ENCODE results near the gene FAM131C. TPM values are rescaled to one million over a fixed set of nuclear protein-coding genes. Genes with fewer than 3 reads are reported as not detected.

FAM131C gene
- polyA plus RNA-seq, 3 donors from 2014 or later, result not detected

- no peak for DNase-seq
- Mint-ChIP-seq H3K27ac (peak overlapping the region in 1 of 6 donors; percentile 7), H3K4me3 (peak overlapping the region in 1 of 5 donors; percentile 6), H3K4me1 (peaks cover 7% of the 10 kb centered on the region in 2 donors), H3K36me3 (no peaks in the 10 kb centered on the region), H3K27me3 (ENCODE audit: low read depth in 3 of 3) (peaks cover 0 to 3% (median 2%) of the 10 kb centered on the region in 3 donors), H3K9me3 (no peaks in the 10 kb centered on the region)
Measured at GRCh38 chr1:16013908-16014258, 59.6 kb downstream of the FAM131C start.

- no peaks in the 10 kb centered on the region for H3K36me3 Mint-ChIP-seq
- H3K4me3 Mint-ChIP-seq, result peak overlapping the region in 3 of 5 donors; percentile 20 to 35 (median 26)
- peaks cover 7% of the 10 kb centered on the region in 2 donors for H3K4me1 Mint-ChIP-seq
- H3K27ac Mint-ChIP-seq, result peak overlapping the region in 2 of 6 donors; percentile 7 to 24
- DNase-seq, result peak; percentile 24 to 26 (median 24)
- no peaks in the 10 kb centered on the region for H3K9me3 Mint-ChIP-seq
- H3K27me3 Mint-ChIP-seq (ENCODE audit: low read depth in 3 of 3), result peaks cover 0 to 3% (median 2%) of the 10 kb centered on the region in 3 donors
Measured at GRCh38 chr1:16013220-16013907, 60.1 kb downstream of the FAM131C start.

GRCh38 chr1:16012590-16013219, 60.7 kb downstream of the FAM131C start:
- H3K4me1 Mint-ChIP-seq, result peaks cover 7% of the 10 kb centered on the region in 2 donors
- H3K36me3 Mint-ChIP-seq, result no peaks in the 10 kb centered on the region
- H3K27ac Mint-ChIP-seq, result peak overlapping the region in 3 of 6 donors; percentile 30 to 53 (median 31)
- DNase-seq, result peak; percentile 25 to 39 (median 33)
- H3K9me3 Mint-ChIP-seq, result no peaks in the 10 kb centered on the region
- H3K27me3 Mint-ChIP-seq (ENCODE audit: low read depth in 3 of 3), result peaks cover 1 to 3% (median 2%) of the 10 kb centered on the region in 3 donors
- H3K4me3 Mint-ChIP-seq, result peak overlapping the region; percentile 50 to 66 (median 57)

GRCh38 chr1:16011936-16012589, 61.4 kb downstream of the FAM131C start:
- Mint-ChIP-seq H3K4me1 (peaks cover 7% of the 10 kb centered on the region in 2 donors), H3K9me3 (no peaks in the 10 kb centered on the region), H3K36me3 (no peaks in the 10 kb centered on the region), H3K27me3 (ENCODE audit: low read depth in 3 of 3) (peaks cover 1 to 3% (median 2%) of the 10 kb centered on the region in 3 donors), H3K4me3 (peak overlapping the region; percentile 50 to 66 (median 57)), H3K27ac (peak overlapping the region in 3 of 6 donors; percentile 30 to 53 (median 31))
- no peak for DNase-seq

GRCh38 chr1:16010837-16011236, 62.6 kb downstream of the FAM131C start:
- no peaks in the 10 kb centered on the region for H3K36me3 Mint-ChIP-seq
- H3K9me3 Mint-ChIP-seq, result no peaks in the 10 kb centered on the region
- H3K4me3 Mint-ChIP-seq, result no peak overlapping the region
- H3K4me1 Mint-ChIP-seq, result peaks cover 7% of the 10 kb centered on the region in 2 donors
- no peak overlapping the region for H3K27ac Mint-ChIP-seq
- no peak for DNase-seq
- peaks cover 1 to 6% (median 2%) of the 10 kb centered on the region in 3 donors for H3K27me3 Mint-ChIP-seq (ENCODE audit: low read depth in 3 of 3)

GRCh38 chr1:16009678-16010077, 63.8 kb downstream of the FAM131C start:
- Mint-ChIP-seq H3K4me1 (peaks cover 7% of the 10 kb centered on the region in 2 donors), H3K4me3 (no peak overlapping the region), H3K9me3 (no peaks in the 10 kb centered on the region), H3K36me3 (no peaks in the 10 kb centered on the region), H3K27ac (peak overlapping the region in 1 of 6 donors; percentile 45), H3K27me3 (ENCODE audit: low read depth in 3 of 3) (peaks cover 1 to 6% (median 2%) of the 10 kb centered on the region in 3 donors)
- DNase-seq, result no peak

- Mint-ChIP-seq H3K27me3 (ENCODE audit: low read depth in 3 of 3) (peaks cover 1 to 6% (median 2%) of the 10 kb centered on the region in 3 donors), H3K4me1 (peaks cover 7% of the 10 kb centered on the region in 2 donors), H3K36me3 (no peaks in the 10 kb centered on the region), H3K9me3 (no peaks in the 10 kb centered on the region), H3K27ac (no peak overlapping the region), H3K4me3 (no peak overlapping the region)
- DNase-seq, result peak; percentile 65 to 69 (median 67)
Measured at GRCh38 chr1:16009030-16009460, 64.4 kb downstream of the FAM131C start.

Other genes with a start within 250 kb of the FAM131C start
- 10 to 100 TPM in 1 of 3 donors, 1 to 10 TPM in 2; 1.2 to 46.0 (median 6.0) TPM for gene SPEN, start 225.9 kb downstream of the FAM131C start, polyA plus RNA-seq
- gene ZBTB17, start 97.5 kb downstream of the FAM131C start, polyA plus RNA-seq, result 10 to 100 TPM in 1 of 3 donors, 1 to 10 TPM in 2; 6.1 to 21.4 (median 7.0) TPM
- not detected for gene SRARP, start 69.4 kb downstream of the FAM131C start, polyA plus RNA-seq
- not detected for gene HSPB7, start 55.6 kb downstream of the FAM131C start, polyA plus RNA-seq
- not detected for gene CLCNKA, start 51.6 kb downstream of the FAM131C start, polyA plus RNA-seq
- gene CLCNKB, start 29.9 kb downstream of the FAM131C start, polyA plus RNA-seq, result not detected
- gene EPHA2, start 82.4 kb upstream of the FAM131C start, polyA plus RNA-seq, result not detected
- 10 to 100 TPM in 2 of 3 donors, 1 to 10 TPM in 1; 6.1 to 14.3 (median 14.0) TPM for gene ARHGEF19, start 139.0 kb upstream of the FAM131C start, polyA plus RNA-seq
- 1 to 10 TPM; 1.2 to 3.8 (median 1.8) TPM for gene CPLANE2, start 163.5 kb upstream of the FAM131C start, polyA plus RNA-seq

Data from immature natural killer cell (primary cell).